K562 (cell line): ENCODE results near the gene EDEM1. TPM values are rescaled to one million over a fixed set of nuclear protein-coding genes. Genes with fewer than 3 reads are reported as not detected.
A peak's percentile ranks its signal among the peaks of the same experiment; 100 is the strongest.

Source experiments
- ATF7 ChIP-seq: fragments of 450-650 bp; IDR thresholded peaks from 2 replicates; pipeline ENCODE4 v1.7.1; 2014; ENCODE audit warnings: mild to moderate bottlenecking, moderate library complexity
- CC2D1A ChIP-seq: fragments of 450-650 bp; IDR thresholded peaks from 2 replicates; pipeline ENCODE4 v1.6.1; 2017; ENCODE audit warnings: mild to moderate bottlenecking
- CTBP1 ChIP-seq: fragments of 450-650 bp; IDR thresholded peaks from 2 replicates; pipeline ENCODE4 v1.6.1; 2016; ENCODE audit warnings: borderline replicate concordance
- ERF ChIP-seq: fragments of 450-650 bp; formaldehyde crosslinking; IDR thresholded peaks from 2 replicates; pipeline ENCODE4 v1.4.0; 2020; ENCODE audit warnings: mild to moderate bottlenecking, mixed read lengths
- FOXK2 ChIP-seq, 2 experiments: fragments of 450-650 bp; IDR thresholded peaks in 1 of 2; conservative IDR thresholded peaks in 1 of 2; 2 replicates each; pipeline ENCODE4 v1.6.1; 2016; ENCODE audit warnings: low read depth in 2 of 2, mild to moderate bottlenecking in 1 of 2
- HCFC1 ChIP-seq: IDR thresholded peaks from 2 replicates; pipeline ENCODE4 v1.6.1; 2012; ENCODE audit warnings: low read depth, low read length, improper control_type of control experiment
- HMGN3 ChIP-seq: IDR thresholded peaks from 2 replicates; pipeline ENCODE4 v1.6.1; 2011; ENCODE audit warnings: borderline replicate concordance, low read depth, mild to moderate bottlenecking, mixed read lengths, low read length; ENCODE audit not compliant: insufficient read length; ENCODE audit errors: extremely low read depth
- HNRNPLL ChIP-seq: fragments of 200-400 bp; formaldehyde crosslinking; IDR thresholded peaks from 2 replicates; pipeline ENCODE4 v1.6.1; 2017; ENCODE audit warnings: low read length, low read depth, mild to moderate bottlenecking; ENCODE audit not compliant: poor library complexity, severe bottlenecking
- IRF2 ChIP-seq: sonication (generic); formaldehyde crosslinking; IDR thresholded peaks from 2 replicates; pipeline ENCODE4 v1.8.1; 2022; ENCODE audit warnings: mild to moderate bottlenecking, missing genetic modification reagents
- JUNB ChIP-seq: fragments of 450-650 bp; formaldehyde crosslinking; conservative IDR thresholded peaks from 2 replicates; pipeline ENCODE4 v1.4.0; 2020; ENCODE audit warnings: mild to moderate bottlenecking
- MCM7 ChIP-seq, 2 experiments: fragments of 450-650 bp; IDR thresholded peaks; 2 replicates each; pipeline ENCODE4 v1.6.1; 2016 to 2018
- MLX ChIP-seq, 2 experiments: fragments of 450-650 bp in 1 of 2; sonication (generic) in 1 of 2; formaldehyde crosslinking; conservative IDR thresholded peaks; 2 replicates each; pipeline versions ENCODE4 v1.4.0 to v1.8.1; 2020 to 2022; ENCODE audit warnings: mild to moderate bottlenecking in 1 of 2, missing genetic modification reagents in 1 of 2
- NR4A1 ChIP-seq, 2 experiments: fragments of 250-450 bp in 1 of 2; fragments of 450-650 bp in 1 of 2; sonication (Bioruptor Pico) in 1 of 2; IDR thresholded peaks; 2 replicates each; pipeline versions ENCODE4 v1.4.0 to v1.6.1; 2016 to 2020; ENCODE audit warnings: mild to moderate bottlenecking in 2 of 2, missing compliant biosample characterization in 1 of 2, missing genetic modification characterization in 1 of 2, moderate library complexity in 1 of 2
- PHTF2 ChIP-seq: fragments of 250-450 bp; sonication (Bioruptor Pico); IDR thresholded peaks from 2 replicates; pipeline ENCODE4 v1.5.0; 2021; ENCODE audit warnings: mild to moderate bottlenecking
- POLR2G ChIP-seq: fragments of 200-400 bp; formaldehyde crosslinking; IDR thresholded peaks from 2 replicates; pipeline ENCODE4 v1.6.1; 2017; ENCODE audit warnings: low read depth, mild to moderate bottlenecking, antibody characterized with exemption, low read length, moderate library complexity
- RBFOX2 ChIP-seq: fragments of 200-400 bp; formaldehyde crosslinking; IDR thresholded peaks from 2 replicates; pipeline ENCODE4 v1.6.1; 2017; ENCODE audit warnings: low read depth, mild to moderate bottlenecking, low read length, moderate library complexity
- STAT6 ChIP-seq: sonication (generic); formaldehyde crosslinking; IDR thresholded peaks from 2 replicates; pipeline ENCODE4 v1.8.1; 2023; ENCODE audit warnings: mild to moderate bottlenecking, missing genetic modification reagents
- TAL1 ChIP-seq: fragments of 450-650 bp; IDR thresholded peaks from 2 replicates; pipeline ENCODE4 v1.6.1; 2016; ENCODE audit warnings: mild to moderate bottlenecking
- TCFL5 ChIP-seq: fragments of 250-450 bp; sonication (Bioruptor Pico); conservative IDR thresholded peaks from 2 replicates; pipeline ENCODE4 v1.6.1; 2021; ENCODE audit warnings: mild to moderate bottlenecking, moderate library complexity, matching md5 sums
- TEAD1 ChIP-seq, 2 experiments: fragments of 450-650 bp in 1 of 2; sonication (generic) in 1 of 2; formaldehyde crosslinking; IDR thresholded peaks; 2 replicates each; pipeline versions ENCODE4 v1.4.0 to v1.8.0; 2020 to 2022; ENCODE audit warnings: mild to moderate bottlenecking in 2 of 2, missing genetic modification reagents in 1 of 2
- XRCC5 ChIP-seq: fragments of 200-400 bp; formaldehyde crosslinking; IDR thresholded peaks from 2 replicates; pipeline ENCODE4 v1.6.1; 2017; ENCODE audit warnings: low read depth, mild to moderate bottlenecking, low read length
- ZNF175 ChIP-seq: fragments of 200-800 bp; sonication (Bioruptor generic); IDR thresholded peaks from 2 replicates; pipeline ENCODE4 v1.6.1; 2016; ENCODE audit warnings: low read depth, mild to moderate bottlenecking, missing genetic modification characterization, missing compliant biosample characterization
- ZNF395 ChIP-seq: fragments of 200-800 bp; sonication (Bioruptor generic); IDR thresholded peaks from 2 replicates; pipeline ENCODE4 v1.6.1; 2017; ENCODE audit warnings: missing genetic modification characterization, missing compliant biosample characterization
- ZNF583 ChIP-seq: fragments of 250-450 bp; sonication (Bioruptor Pico); IDR thresholded peaks from 2 replicates; pipeline ENCODE4 v1.4.0; 2020
- polyA plus RNA-seq, 8 experiments: library from polyadenylated mRNA; depleted of rRNA in 4 of 8; stranded (reverse) in 5 of 8; unstranded in 3 of 8; fragments of >200 nt; fragmentation: Nextera tagmentation in 2 of 8; fragmentation: Illumina TruSeq in 1 of 8; extraction: Ambion mirVana in 2 of 8; extraction: Trizol in 1 of 8; gene quantifications; 2 replicates each; pipeline versions ENCODE4 v1.2.1 to v1.2.3, GENCODE V29; 2011 to 2014; ENCODE audit warnings: inconsistent platforms in 1 of 8, missing spikeins in 1 of 8
- total RNA-seq, 7 experiments: library from RNA; depleted of rRNA in 6 of 7; stranded (reverse); fragments of >200 nt in 6 of 7; fragmentation: Illumina TruSeq in 2 of 7; extraction: Trizol in 2 of 7; gene quantifications; 2 replicates each; pipeline versions ENCODE4 v1.2.1 to v1.2.3, GENCODE V29; 2011 to 2021; ENCODE audit warnings: low replicate concordance in 1 of 7

Gene EDEM1
- total and polyA plus RNA-seq, 9 of the 15 experiments (the other 6 are each of a cell fraction or from before 2014, with no cell fraction given) = 6.2 to 36.7 (median 14.3) TPM

GRCh38 chr3:5187920-5188418 lies 462 bp downstream of the EDEM1 start (continued):
- TF ChIP-seq NR4A1 (CRISPR knock-in tag; IDR thresholded peaks at IDR 0.05) = no peak
- TF ChIP-seq NR4A1 (tag; IDR thresholded peaks at IDR 0.05) = 0 out of 2 replicates have a peak, but pooled peaks have one; percentile 42
- peak; percentile 75 for TF ChIP-seq POLR2G
- TF ChIP-seq MLX (CRISPR knock-in tag; conservative IDR thresholded peaks at IDR 0.05) = no peak
- TF ChIP-seq TCFL5 (CRISPR knock-in tag) = no peak
- TF ChIP-seq PHTF2 (CRISPR knock-in tag) = no peak
- TF ChIP-seq HCFC1 = no peak
- TF ChIP-seq TEAD1 (CRISPR knock-in tag; IDR thresholded peaks at IDR 0.05) = peak in 1 of 2 experiments; percentile 33; a peak in 1 of 4 replicates
- peak; percentile 69 for TF ChIP-seq ZNF583 (CRISPR knock-in tag)
- TF ChIP-seq RBFOX2 = peak; percentile 74
- TF ChIP-seq IRF2 (CRISPR knock-in tag) = no peak
- no peak for TF ChIP-seq CC2D1A
- no peak for TF ChIP-seq FOXK2 (conservative IDR thresholded peaks at IDR 0.05 in 1 of 2, IDR thresholded peaks at IDR 0.05 in 1 of 2; ENCODE audit: low read depth in 2 of 2)
- TF ChIP-seq ATF7 = no peak
- TF ChIP-seq CTBP1 = peak; percentile 10; the same call in 1 of the 2 replicates
- no peak for TF ChIP-seq MCM7 (IDR thresholded peaks at IDR 0.05)
- no peak for TF ChIP-seq ZNF395
- TF ChIP-seq HNRNPLL = peak; percentile 23
- no peak for TF ChIP-seq ZNF175 (CRISPR knock-in tag)
- TF ChIP-seq ERF (CRISPR knock-in tag) = no peak
- TF ChIP-seq TAL1 = no peak
- TF ChIP-seq STAT6 (CRISPR knock-in tag) = no peak
- peak; percentile 34 for TF ChIP-seq HMGN3
- TF ChIP-seq JUNB (CRISPR knock-in tag) = no peak
- TF ChIP-seq XRCC5 = no peak; the same call in 1 of the 2 replicates
